Fibroblast of skin of back (primary cell): ENCODE results near the gene EDDM3A. TPM values are rescaled to one million over a fixed set of nuclear protein-coding genes. Genes with fewer than 3 reads are reported as not detected.
A peak's percentile ranks its signal among the peaks of the same experiment; 100 is the strongest.
"Not testable (repeated sequence)": the region's sequence is repeated elsewhere in the genome, so short reads cannot be mapped to it uniquely, and the experiment has no call there.

Experiments used
- DNase-seq: peaks from one replicate; pipeline ENCODE4 v3.0.0-alpha.2; 2013
- polyA plus RNA-seq, 2 experiments: library from polyadenylated mRNA; unstranded; fragments of 120-200 nt; gene quantifications; one replicate each; pipeline ENCODE4 v1.2.1, GENCODE V29; 2013; ENCODE audit not compliant: insufficient read length in 2 of 2

EDDM3A gene
- polyA plus RNA-seq (2013, experiment 1 of 2; ENCODE audit: insufficient read length), result not detected
- polyA plus RNA-seq (2013, experiment 2 of 2; ENCODE audit: insufficient read length), result not detected

GRCh38 chr14:20745571-20746358, at the start of gene EDDM3A:
Gene EDDM3A (plus strand): TSS chr14:20745887. CDS start chr14:20747581, 1,694 bp downstream.
- DNase-seq, result no peak

GRCh38 chr14:20696764-20697163, 48.9 kb upstream of the EDDM3A start:
- no peak for DNase-seq

- peak; percentile 66 for DNase-seq
Measured at GRCh38 chr14:20697273-20698017, 48.2 kb upstream of the EDDM3A start.

GRCh38 chr14:20698018-20698329, 47.7 kb upstream of the EDDM3A start:
- DNase-seq, result no peak

- DNase-seq, result no peak
Measured at GRCh38 chr14:20698934-20699333, 46.8 kb upstream of the EDDM3A start.

- no peak for DNase-seq
Measured at GRCh38 chr14:20699931-20700330, 45.8 kb upstream of the EDDM3A start.

GRCh38 chr14:20700965-20701364, 44.7 kb upstream of the EDDM3A start:
- not testable (repeated sequence) for DNase-seq

- DNase-seq, result no peak
Measured at GRCh38 chr14:20706657-20707355, 38.9 kb upstream of the EDDM3A start.

- DNase-seq, result no peak
Measured at GRCh38 chr14:20707622-20708021, 38.1 kb upstream of the EDDM3A start.

GRCh38 chr14:20711261-20711660, 34.4 kb upstream of the EDDM3A start:
- DNase-seq, result no peak

- DNase-seq, result no peak
Measured at GRCh38 chr14:20711685-20712084, 34.0 kb upstream of the EDDM3A start.

- DNase-seq, result no peak
Measured at GRCh38 chr14:20712904-20713303, 32.8 kb upstream of the EDDM3A start.

GRCh38 chr14:20714593-20715250, 31.0 kb upstream of the EDDM3A start:
- DNase-seq, result peak; percentile 45

GRCh38 chr14:20719777-20720176, 25.9 kb upstream of the EDDM3A start:
- no peak for DNase-seq

- no peak for DNase-seq
Measured at GRCh38 chr14:20720741-20721140, 24.9 kb upstream of the EDDM3A start.

- no peak for DNase-seq
Measured at GRCh38 chr14:20722016-20722415, 23.7 kb upstream of the EDDM3A start.

GRCh38 chr14:20723488-20723887, 22.2 kb upstream of the EDDM3A start:
- no peak for DNase-seq

GRCh38 chr14:20726121-20726520, 19.6 kb upstream of the EDDM3A start:
- not testable (repeated sequence) for DNase-seq

- no peak for DNase-seq
Measured at GRCh38 chr14:20726531-20726930, 19.2 kb upstream of the EDDM3A start.

- no peak for DNase-seq
Measured at GRCh38 chr14:20730891-20731290, 14.8 kb upstream of the EDDM3A start.

- DNase-seq, result no peak
Measured at GRCh38 chr14:20732477-20732876, 13.2 kb upstream of the EDDM3A start.

GRCh38 chr14:20732979-20733635, 12.6 kb upstream of the EDDM3A start:
- DNase-seq, result no peak
